Stimulated activated CD4-positive, alpha-beta T cell treated with anti-CD3 and anti-CD28 coated beads, Interleukin-15, amount 100 ng/mL, for 1 hour (primary cell): ENCODE data around the gene FNBP1.
A peak's percentile ranks its signal among the peaks of the same experiment; 100 is the strongest.
"Not testable (repeated sequence)": the region's sequence is repeated elsewhere in the genome, so short reads cannot be mapped to it uniquely, and the experiment has no call there.

Source experiments
- DNase-seq, 2 donors: peaks; one replicate each; pipeline ENCODE4 v3.0.0-alpha.2; 2020; ENCODE audit warnings: low read depth in 1 of 2, low spot score in 1 of 2

FNBP1 gene

DNA sequence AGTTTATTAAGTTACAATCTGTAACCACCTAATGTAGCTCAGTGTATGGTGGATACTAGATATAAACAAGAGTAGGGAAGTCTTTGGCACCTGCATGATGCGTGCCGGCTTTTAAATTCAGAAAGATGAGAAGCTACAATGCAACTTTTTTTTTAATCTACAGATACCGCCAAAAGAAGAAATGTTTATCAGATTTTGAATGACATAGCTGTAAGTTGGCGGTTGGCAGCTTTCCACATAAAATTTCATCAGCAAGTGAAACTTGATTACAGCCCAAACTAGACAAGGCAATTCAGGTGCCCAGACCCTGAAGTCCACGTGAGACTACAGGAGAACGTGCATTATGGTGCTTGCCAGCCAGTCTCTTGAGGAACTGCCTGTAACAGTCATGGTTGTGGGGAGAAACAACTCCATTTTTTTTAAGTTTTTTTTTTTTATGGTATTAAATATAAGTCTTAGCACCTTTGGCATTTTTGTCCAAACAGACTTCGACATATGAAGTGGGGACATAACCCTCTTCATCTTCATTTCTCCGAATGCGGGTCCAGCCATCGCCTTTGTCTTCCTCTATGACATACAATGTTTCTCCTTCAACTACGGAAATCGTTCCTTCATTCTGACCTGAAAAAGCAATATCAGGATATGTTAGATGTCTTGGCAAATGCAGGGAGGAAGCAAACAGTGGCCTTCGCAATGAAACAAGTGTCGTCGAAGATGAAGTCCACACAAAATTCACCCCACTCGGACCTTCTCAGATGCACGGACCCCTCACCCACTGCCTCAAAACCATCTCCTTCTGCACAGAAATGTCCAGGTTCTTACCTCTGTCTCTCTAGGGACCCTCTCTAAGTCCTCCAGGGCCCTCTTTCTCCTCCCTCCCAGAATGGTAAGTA lies 147.4 kb downstream of the FNBP1 start:
- no peak for DNase-seq

DNA sequence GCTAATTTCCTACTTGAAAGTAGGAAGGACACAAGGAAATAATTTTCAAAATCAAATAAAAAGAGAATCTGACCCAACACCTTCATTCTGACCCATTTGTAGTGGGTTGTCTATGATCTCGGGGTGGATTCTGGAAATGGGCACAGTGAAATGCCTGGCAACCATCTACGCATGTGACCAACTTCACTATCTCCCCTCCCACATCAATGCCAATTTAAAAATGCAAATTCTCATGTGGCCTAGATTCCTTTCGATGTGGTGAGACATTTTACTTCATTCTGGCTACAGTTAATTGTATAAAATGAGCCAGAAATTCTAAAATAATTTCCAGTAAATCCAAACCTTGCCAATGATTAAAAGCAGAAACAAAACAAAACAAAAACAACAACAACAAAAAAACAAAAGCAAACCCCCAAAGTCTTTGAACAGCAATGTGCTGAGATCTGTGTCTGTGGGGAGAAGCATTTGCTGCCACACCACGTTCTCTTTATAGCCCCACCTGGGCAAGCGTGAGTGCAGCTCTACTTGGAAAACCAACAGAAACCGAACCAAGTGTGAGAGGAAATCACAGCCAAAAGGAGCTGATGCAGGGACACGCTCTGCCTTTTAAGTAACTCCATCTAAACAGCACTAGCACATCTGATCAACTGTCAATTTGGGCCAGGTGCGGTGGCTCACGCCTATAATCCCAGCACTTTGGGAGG lies 148.7 kb downstream of the FNBP1 start:
- DNase-seq: no peak

DNA sequence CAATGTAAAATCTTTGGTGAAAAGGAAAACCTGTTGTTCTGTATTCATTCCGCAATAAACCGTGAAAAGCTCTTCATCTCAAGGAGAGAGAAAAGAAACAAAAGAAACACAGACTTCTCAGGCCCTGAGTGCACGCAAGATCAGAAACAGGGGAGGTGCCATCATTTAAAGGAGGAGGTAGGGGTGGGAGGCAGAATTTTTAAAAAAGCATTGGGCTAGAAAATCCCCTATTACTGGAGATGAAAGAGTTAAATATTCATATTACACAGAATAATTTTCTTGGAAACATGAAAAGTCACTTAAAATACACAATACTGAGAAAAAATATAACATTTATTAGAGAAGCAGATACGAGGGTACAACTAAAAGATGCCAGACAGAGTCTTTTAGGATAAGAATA lies 151.4 kb downstream of the FNBP1 start:
- DNase-seq: no peak

DNA sequence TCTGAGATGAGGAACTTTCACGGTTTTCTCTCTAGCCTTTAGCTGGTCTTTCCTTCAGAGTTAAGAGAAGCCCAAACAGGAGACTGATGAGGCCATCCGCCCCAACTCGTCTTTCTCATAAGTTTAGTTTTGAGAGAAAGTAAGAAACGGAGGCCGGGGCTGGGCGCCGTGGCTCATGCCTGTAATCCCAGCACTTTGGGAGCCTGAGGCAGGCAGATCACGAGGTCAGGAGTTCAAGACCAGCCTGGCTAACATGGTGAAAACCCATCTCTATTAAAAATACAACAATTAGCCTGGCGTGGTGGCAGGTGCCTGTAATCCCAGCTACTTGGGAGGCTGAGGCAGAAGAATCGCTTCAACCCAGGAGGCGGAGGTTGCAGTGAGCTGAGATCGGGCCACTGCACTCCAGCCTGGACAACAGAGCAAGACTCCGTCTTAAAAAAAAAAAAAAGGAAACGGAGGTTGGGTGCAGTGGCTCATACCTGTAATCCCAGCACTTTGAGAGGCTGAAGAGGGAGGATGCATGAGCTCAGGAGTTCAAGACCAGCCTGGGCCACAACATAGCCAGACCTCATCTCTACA lies 152.2 kb downstream of the FNBP1 start:
- not testable (repeated sequence) for DNase-seq

DNA sequence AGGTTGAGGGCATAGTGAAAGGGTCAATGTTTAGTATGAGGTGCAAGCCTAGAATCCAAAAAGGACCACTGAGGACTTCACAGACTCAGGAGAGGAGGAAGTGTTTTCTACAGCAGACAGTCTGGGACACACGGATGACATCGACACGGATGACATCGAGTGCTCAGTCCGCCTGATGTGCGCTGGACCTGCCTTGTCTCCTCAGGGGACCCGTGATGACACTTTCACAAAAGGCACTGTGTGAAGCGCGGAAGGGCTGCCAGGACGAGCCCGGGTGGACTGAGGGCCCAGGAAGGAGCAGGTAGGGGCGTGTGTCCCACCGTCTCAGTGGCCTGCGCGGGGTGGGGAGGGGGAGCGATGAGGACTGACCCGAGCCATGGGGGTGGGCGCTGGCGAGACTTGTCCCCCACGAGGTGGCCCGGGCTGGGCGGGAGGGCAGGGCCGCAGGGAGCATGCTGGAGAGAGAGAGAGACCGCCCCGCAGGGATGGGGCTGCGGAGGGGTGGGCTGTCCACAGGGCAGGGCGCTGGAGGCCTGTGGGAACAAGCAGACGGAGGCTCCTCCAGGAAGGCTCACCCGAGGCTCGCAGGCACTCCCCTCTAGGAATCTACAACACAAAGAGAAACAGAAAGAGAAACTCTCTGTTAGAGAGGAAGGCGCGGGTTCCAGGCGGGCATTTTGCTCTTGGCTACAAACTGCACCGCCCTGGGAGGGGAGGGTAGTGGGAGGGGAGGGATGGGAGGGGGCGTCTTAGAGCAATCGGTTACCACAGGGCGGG lies 152.9 kb downstream of the FNBP1 start:
- peak; percentile 25 to 60 for DNase-seq

DNA sequence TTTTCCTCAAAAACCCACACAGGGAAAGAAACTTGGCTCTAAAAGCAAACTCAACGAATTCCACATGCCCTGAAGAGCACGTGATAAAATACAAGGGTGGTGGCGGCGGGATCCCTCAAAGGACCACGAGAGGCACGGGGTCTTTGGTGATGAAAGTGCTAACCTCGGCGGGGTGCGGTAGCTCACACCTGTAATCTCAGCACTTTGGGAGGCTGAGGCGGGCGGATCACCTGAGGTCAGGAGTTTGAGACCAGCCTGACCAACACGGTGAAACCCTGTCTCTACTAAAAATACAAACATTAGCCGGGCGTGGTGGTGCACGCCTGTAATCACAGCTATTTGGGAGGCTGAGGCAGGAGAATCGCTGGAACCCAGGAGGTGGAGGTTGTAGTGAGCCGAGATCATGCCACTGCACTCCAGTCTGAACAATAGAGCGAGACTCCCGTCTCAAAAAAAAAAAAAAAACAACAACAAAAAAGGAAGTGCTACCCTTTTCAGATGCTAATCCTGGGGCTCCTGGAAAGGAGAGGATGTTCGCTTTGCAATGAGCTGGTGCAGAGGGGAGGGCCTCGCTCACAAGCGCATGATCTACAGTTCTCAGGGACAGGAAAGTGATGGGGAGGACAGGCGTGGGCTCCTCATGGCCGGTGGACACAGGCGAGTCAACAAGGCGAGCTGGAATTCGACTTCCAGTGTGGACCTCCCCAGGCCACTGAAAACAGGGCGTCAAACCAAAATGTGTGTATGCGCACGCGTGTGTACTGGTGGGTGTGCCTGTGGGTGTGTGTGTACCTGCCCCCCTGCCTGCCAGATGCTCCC lies 153.7 kb downstream of the FNBP1 start:
- DNase-seq: no peak

DNA sequence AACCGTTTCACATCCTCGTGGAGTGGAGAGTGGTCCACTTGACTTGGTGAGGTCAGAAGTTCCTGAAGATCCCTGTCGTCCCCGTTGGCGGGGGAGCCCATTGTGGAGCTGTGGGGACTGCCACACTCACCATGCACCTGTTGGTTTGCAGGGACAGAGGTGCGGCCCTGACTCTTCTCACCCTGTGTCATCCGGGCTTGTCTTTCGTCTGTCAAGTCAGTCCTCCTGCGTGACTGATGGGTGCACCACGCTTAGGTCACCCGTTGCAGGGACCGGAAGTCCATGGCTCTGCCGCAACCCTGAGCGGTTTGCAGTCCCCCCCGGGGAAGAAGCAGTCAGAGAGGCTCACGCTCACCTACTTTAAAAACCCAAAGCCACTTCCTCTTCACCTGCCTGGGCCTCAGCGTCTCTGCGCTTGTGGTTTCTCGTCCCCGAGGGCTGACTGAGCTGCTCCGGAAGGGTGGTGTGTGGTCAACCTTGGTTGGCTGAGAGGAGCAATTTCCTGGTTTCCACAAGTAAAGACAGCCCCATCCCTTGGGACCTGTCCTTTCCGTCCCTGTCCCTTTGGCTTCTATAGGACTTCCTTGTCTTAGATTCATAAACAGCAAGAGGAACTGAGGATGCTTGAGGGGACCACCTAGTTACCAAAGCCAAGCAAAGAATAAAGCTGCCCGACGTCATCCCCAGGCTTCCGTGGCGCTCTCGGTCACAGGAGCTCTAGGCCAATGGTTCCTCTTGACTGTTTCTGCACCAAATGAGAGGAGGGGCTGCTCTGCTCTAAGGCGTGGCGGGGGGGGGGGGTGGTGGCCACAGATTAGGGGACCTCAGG lies 154.5 kb downstream of the FNBP1 start:
- peak; percentile 70 to 83 for DNase-seq

DNA sequence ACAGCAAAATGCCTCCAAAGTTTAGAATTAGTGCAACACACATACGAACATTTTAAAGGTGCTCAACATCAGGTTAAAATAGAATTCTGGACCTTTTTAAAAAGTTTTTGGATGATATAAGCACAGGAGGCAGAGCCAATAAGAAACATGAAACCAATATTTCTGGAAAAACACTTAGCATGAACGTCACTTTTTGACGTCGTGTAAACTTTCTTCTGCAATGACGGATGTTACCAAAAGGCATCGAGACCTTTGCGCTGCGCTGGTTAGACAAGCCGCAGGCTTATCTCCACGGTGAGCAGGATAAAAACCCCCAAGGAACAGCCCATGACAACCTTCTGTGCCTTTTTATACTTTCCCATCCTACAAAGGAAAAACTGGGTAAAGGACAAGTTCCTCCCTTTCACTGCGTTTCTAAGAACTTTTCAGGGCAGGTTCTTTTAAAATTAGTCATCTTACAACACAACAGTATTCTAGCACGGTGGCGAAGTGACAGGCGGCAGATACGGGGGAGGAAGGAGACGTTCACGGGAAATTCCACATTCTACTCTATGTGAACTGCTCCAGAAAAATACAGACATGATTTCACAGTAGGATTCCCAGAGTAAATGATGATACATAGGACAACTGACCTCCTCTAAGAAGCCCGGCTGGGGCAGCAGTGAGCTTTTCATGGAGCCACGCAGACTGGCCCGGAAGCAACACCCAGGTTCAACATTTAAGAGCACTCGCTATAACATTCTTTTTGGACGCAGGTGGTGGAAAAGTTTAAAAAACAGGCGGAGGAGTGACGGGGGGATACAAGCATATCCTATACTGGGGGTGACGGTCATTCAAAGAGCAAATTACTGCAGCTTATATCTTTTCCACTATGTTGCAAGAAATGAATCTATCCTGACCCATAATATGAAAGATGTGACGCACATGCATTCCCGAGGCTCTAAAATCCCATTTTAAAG lies 155.4 kb downstream of the FNBP1 start:
- peak; percentile 37 to 50 for DNase-seq

DNA sequence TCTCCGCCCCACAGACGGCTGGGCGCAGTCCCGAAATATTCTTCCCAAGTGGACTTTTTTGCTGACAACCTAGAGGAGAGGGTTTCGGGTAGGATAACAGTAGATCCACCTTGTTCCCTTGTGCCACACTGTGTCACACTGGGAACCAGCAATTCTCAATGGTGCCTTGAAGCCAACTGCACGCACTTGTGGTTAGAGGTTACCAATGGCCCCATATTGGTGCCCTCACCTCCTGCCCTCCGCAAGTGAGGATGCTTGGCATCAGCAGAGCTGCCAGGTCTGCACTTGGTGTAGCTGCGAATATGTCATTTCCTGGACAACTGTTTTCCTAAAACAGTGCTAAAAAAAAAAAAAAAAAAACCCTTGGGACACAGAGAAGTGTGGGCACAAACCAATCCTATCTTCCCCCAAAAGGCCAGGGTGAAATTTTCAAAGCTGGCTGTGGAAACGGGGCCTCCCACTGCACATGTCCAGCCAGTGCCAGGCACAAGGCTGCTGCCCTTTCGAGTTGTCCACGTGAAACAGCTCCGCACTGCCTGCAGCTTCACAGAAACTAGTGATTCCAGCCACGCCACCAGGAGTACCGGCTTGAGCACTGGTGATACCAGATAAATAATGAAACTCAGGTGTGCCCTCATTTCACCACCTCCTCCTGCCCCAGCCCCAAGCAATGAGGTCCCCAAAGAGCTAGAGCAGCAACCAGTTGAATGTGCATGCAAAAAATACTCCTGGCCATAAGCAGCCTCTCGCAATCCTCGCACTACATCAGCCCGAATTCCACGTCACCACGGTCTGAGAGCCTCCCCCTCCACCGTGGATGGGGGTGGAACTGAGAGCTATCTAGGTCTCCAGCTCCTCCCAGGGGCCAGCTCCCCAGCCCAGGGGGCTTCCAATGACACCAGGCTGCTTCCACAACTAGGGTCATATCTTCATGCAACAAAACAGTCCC lies 156.5 kb downstream of the FNBP1 start:
- DNase-seq: peak in 1 of 2 donors; percentile 48

DNA sequence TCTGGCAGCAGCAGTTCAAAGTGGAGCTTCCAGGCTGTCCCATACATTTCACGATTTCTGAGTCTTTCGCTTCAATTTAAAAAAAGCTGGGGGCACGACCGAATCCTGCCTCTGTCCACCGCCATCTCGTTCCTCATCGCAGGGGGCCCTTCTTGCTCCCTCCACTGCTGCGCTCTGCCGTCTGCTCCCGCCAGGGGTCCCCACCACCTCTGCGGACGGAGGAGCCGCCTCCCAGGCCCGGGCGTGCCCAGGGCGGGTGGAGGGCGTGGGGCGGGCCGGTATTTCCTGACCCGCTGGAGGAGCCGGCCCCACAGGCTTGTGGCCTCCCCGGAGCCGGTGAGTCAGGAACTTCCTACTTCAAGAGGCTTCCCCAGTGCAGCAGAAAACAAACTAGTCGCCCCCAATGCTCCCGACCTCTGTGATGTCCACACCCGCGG lies 157.3 kb downstream of the FNBP1 start:
- DNase-seq: peak; percentile 86 to 91

DNA sequence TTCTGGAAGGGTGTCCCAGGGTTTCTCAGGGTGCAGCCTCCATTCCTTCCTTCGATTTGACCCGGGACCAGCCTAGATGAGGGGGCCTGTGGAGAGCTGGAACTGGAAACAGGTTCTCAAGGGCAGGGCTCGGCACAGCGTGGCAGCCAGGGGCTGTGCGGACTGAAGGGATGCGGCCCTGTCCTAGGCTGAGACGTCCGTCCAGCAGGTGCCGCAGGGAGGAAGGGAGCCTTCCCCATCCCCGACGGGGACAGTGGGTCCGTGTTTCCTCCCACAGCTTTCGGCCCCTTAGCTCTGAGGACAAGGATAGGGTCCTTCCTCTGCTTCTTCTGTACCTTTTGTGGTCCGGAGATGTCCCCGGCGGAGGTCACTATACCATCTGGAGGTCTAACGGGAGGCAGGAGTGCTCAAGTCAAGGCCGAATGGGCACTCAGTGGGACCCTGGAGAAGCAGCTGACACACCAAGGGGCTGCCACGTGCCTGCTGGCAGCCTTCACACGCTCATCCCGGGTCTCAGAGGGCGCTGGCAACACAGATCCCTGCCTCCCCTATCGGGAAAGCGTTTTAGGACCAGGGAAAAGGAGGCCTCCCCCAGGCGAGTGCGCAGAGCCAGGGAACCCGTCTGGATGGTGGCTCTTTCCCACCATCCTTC lies 157.8 kb downstream of the FNBP1 start:
- DNase-seq: peak in 1 of 2 donors; percentile 21

DNA sequence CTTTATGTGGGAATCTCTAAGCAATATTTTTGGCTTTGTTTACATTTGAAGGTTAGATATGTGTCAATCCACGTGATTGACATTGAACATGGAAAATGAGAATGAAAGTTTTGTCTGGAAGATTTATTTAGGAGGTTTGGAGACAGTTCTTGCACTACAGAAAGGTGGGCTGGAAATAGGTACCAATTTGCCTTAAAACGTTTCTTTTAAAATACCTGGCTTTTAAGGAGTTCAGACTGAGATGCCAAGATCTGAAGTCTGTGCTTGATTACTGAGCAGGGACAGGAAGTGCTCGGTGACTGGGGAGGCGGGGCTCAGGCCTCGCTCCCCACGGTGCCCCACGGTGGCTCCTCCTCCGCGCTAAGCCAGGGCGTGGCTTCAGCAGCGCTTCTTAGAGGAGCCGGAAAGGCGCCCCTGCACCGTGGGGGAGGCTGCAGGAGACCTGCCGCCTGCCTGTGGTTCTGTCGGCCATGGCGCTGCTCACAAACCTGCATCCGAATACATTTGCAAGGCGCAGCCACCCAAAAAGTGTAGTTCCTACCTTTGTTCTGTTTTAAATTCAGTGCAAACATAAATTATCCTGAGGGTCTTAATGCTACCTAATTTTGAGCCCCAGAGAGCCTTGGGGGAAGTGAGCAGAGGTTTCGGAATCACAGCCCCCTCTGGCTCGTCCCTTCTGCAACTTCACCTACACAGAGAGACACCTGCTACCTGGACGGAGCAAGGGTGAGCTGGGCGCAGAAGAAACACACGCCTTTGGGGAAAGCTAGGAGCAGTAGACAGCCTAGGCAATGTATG lies 158.6 kb downstream of the FNBP1 start:
- peak; percentile 90 to 93 for DNase-seq

DNA sequence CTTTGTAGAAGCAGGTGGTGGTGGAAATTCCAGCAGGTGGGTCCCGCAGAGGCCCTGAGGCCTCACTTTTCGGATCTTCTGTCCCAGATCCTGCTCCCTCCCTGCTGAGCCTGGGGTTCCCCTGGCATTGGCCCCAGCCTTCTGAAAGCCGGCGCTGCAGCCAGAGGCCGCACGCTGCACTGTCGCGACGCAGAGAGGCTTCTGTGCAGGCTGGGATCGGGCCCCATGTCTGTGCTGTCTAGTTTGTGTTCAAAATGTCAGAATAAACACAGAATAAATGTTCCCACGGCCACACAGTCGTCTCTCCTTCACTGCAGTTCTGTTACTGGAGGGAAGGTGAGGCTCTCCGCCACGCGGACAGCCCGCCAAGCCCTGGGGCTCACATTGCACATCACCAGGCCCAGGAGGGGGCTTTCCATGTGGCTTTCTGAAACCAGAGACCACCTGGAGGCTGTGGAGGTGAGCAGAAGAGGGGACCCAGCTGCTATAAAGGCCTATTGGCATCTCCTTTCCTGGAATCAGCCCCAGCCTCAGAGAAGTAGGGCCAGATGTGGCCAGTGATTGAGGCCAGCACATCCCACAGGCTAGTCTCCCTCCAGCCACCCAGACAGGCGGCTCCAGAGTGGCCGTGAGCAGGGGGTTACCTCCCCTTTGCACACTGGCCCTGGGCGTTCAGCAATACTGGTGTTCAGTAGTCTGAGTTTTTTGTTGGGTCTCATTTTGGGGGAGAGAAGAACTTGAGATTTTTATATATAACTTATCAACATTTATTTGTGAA lies 161.3 kb downstream of the FNBP1 start:
- no peak for DNase-seq

DNA sequence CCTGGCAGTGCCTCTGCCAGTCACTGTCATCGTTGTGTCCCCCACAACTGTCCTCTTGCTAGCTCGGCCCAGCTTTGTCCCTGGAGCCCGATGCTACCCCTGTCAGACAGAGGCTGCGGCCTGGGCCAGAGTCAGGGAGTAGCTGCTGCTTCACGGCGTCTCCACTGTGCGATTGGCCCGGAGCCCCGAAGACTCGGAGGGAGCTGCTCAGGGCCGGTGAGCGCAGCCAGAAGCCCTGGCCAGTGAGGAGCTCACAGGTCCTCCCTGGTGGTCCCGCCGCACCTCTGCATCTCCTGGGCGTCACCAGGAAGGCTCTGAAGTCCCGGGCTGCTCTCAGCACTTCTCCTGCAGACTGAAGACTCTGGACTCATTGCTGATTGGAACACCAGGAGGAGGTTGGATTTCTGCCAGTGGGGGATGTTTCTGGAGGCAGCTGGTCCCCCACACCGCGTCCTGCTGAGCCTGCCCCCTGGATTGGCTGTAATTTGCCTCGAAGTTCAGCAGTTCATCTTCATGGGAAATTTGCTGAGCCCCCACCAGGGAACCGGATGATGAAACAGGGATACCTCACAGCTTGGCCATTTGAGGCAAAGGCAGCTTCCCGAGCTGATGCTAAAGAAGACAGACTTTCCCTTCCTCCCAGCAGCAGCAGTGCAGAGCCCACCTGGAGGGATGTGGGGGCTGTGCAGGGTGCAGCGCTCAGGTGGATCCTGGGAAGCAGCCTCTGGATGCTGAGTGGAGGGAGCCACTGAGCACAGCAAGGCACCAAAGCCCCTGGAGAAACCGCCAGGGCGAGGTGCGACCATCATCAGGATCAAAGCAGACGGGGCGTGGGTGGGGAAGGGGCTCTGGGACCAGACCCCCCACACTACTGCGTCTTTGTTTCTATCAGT lies 162.1 kb downstream of the FNBP1 start:
- no peak for DNase-seq
